ENCODE measurements around the gene ZSCAN2. TPM values are rescaled to one million over a fixed set of nuclear protein-coding genes. Genes with fewer than 3 reads are reported as not detected.

ZSCAN2 gene
- total and polyA plus RNA-seq, 2 of the 4 experiments (the other 2 are of a cell fraction) = 10.4 to 18.3 TPM

DNA sequence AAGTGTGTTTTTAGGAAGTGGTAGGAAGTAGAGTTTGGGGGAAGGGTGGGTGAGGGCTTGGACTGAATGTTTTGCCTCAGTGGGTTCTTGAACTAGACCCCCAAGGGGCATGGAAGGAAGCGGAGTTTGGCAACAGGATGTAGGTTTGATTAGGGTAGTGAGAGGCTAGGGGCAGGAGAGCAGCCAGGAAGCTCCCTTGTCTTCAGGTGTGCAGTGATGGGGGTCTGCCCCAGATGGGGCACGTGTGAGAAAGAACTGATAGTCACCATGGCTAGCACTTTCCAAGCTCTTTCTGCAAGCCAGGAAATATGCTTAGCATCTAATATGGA is 4.7 kb downstream of the ZSCAN2 start:
- H3K9me1 ChIP-seq (ENCODE audit: insufficient read depth, low read length) = no peaks in the 10 kb centered on the region; the same call in 1 of the 2 replicates
- no peak for DNase-seq
- no TSS peak for BruUV-seq (replicated peaks)
- H3K56ac ChIP-seq (ENCODE audit: extremely low read depth, insufficient read depth, low read length) = no peak overlapping the region
- H3K36me3 ChIP-seq (ENCODE audit: control insufficient read depth, insufficient read depth, low read length) = peaks cover 38% of the 10 kb centered on the region
- no peak overlapping the region for H2AK9ac ChIP-seq (replicated peaks; ENCODE audit: low read depth, low read length, poor library complexity)
- TF ChIP-seq, protein P1, sequence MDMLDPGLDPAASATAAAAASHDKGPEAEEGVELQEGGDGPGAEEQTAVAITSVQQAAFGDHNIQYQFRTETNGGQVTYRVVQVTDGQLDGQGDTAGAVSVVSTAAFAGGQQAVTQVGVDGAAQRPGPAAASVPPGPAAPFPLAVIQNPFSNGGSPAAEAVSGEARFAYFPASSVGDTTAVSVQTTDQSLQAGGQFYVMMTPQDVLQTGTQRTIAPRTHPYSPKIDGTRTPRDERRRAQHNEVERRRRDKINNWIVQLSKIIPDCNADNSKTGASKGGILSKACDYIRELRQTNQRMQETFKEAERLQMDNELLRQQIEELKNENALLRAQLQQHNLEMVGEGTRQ (IDR thresholded peaks at IDR 0.05; ENCODE audit: low read depth, low read length) = no peak
- TF ChIP-seq RAD21 (IDR thresholded peaks at IDR 0.05; ENCODE audit: low read length) (no peak), BHLHE40 (IDR thresholded peaks at IDR 0.05; ENCODE audit: low read depth, low read length) (no peak), NFE2L2 (IDR thresholded peaks at IDR 0.05; ENCODE audit: low read depth, low read length) (no peak), MAZ (IDR thresholded peaks at IDR 0.05; ENCODE audit: borderline replicate concordance, low read depth, low read length) (no peak), RFX5 (IDR thresholded peaks at IDR 0.05; ENCODE audit: low read depth, low read length) (no peak), MAFK (IDR thresholded peaks at IDR 0.05; ENCODE audit: low read depth, low read length) (no peak), RCOR1 (IDR thresholded peaks at IDR 0.05; ENCODE audit: insufficient replicate concordance, low read length) (no peak), CHD1 (IDR thresholded peaks at IDR 0.05; ENCODE audit: low read depth, low read length) (no peak), FOS (IDR thresholded peaks at IDR 0.05; ENCODE audit: low read depth, low read length) (no peak), POLR2A (IDR thresholded peaks at IDR 0.05; ENCODE audit: low read depth, low read length) (no peak), MXI1 (IDR thresholded peaks at IDR 0.05; ENCODE audit: borderline replicate concordance, low read depth, low read length) (no peak), CEBPB (IDR thresholded peaks at IDR 0.05; ENCODE audit: low read depth, low read length) (no peak), SMC3 (IDR thresholded peaks at IDR 0.05; ENCODE audit: low read depth, low read length) (no peak)
- TF ChIP-seq, protein P2, sequence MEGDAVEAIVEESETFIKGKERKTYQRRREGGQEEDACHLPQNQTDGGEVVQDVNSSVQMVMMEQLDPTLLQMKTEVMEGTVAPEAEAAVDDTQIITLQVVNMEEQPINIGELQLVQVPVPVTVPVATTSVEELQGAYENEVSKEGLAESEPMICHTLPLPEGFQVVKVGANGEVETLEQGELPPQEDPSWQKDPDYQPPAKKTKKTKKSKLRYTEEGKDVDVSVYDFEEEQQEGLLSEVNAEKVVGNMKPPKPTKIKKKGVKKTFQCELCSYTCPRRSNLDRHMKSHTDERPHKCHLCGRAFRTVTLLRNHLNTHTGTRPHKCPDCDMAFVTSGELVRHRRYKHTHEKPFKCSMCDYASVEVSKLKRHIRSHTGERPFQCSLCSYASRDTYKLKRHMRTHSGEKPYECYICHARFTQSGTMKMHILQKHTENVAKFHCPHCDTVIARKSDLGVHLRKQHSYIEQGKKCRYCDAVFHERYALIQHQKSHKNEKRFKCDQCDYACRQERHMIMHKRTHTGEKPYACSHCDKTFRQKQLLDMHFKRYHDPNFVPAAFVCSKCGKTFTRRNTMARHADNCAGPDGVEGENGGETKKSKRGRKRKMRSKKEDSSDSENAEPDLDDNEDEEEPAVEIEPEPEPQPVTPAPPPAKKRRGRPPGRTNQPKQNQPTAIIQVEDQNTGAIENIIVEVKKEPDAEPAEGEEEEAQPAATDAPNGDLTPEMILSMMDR (conservative IDR thresholded peaks at IDR 0.05; ENCODE audit: low read depth, low read length) = no peak
- TF ChIP-seq, protein P3, sequence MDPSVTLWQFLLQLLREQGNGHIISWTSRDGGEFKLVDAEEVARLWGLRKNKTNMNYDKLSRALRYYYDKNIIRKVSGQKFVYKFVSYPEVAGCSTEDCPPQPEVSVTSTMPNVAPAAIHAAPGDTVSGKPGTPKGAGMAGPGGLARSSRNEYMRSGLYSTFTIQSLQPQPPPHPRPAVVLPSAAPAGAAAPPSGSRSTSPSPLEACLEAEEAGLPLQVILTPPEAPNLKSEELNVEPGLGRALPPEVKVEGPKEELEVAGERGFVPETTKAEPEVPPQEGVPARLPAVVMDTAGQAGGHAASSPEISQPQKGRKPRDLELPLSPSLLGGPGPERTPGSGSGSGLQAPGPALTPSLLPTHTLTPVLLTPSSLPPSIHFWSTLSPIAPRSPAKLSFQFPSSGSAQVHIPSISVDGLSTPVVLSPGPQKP (IDR thresholded peaks at IDR 0.05; ENCODE audit: borderline replicate concordance, low read depth, low read length) = no peak
- no peak overlapping the region for H3K27ac ChIP-seq (ENCODE audit: insufficient read depth, low read length)
- H3K27me3 ChIP-seq (ENCODE audit: control insufficient read depth, insufficient read depth, low read length) = no peaks in the 10 kb centered on the region
- H3K23ac ChIP-seq (ENCODE audit: low read depth, low read length) = no peak overlapping the region
- no peak overlapping the region for H2AK5ac ChIP-seq (ENCODE audit: low read depth, low read length)
- dilution Hi-C loops (cut with HindIII; ENCODE audit: low sequenced_read_pairs, unreplicated experiment) (no loop called here), in situ Hi-C loops (cut with MboI; ENCODE audit: low sequenced_read_pairs) (no loop called here), intact Hi-C loops (cut with micrococcal nuclease) (no loop called here)
- H2AFZ ChIP-seq (replicated peaks; ENCODE audit: low read length, poor library complexity) = no peak overlapping the region
- no peaks in the 10 kb centered on the region for H3K9me3 ChIP-seq (ENCODE audit: control insufficient read depth, insufficient read depth, low read length)
- no peak overlapping the region for H3K18ac ChIP-seq (ENCODE audit: low read depth, low read length)
- WGBS, 2 experiments (ENCODE audit: extremely low coverage in 2 of 2, insufficient read length in 1 of 2) = no CpG with 5 or more reads among the region's 2 CpGs
- H2BK5ac ChIP-seq (ENCODE audit: low read depth, low read length, poor library complexity, severe bottlenecking) = no peak overlapping the region
- H4K91ac ChIP-seq (ENCODE audit: insufficient read depth, low read depth, low read length) = no peak overlapping the region
- no peak overlapping the region for H3K14ac ChIP-seq (replicated peaks; ENCODE audit: low read depth, low read length)
- no peak for ATAC-seq (ENCODE audit: low read depth)
- POLR2A ChIA-PET (ENCODE audit: unreplicated experiment) = no interaction called here
- H3K4ac ChIP-seq (ENCODE audit: low read depth, low read length) = no peak overlapping the region
- no peak overlapping the region for H2BK20ac ChIP-seq (ENCODE audit: low read depth, low read length)
- no peak overlapping the region for H3K4me2 ChIP-seq (ENCODE audit: low read depth, low read length)
- H2BK120ac ChIP-seq (ENCODE audit: low read depth, low read length) = no peak overlapping the region
- no peak overlapping the region for H3K4me3 ChIP-seq (ENCODE audit: insufficient read depth, low read depth, low read length)
- H3K4me1 ChIP-seq (ENCODE audit: control insufficient read depth, insufficient read depth, low read length) = peaks cover 4% of the 10 kb centered on the region
- no peak overlapping the region for H4K8ac ChIP-seq (ENCODE audit: low read depth in 2 of 2, low read length in 2 of 2)
- H2BK15ac ChIP-seq (ENCODE audit: low read depth, low read length) = no peak overlapping the region
- peaks cover 33 to 59% of the 10 kb centered on the region in 2 experiments for H3K79me1 ChIP-seq (ENCODE audit: low read depth in 1 of 2, low read length in 2 of 2)
- H4K5ac ChIP-seq (ENCODE audit: low read depth, low read length) = no peak overlapping the region
- H4K20me1 ChIP-seq (ENCODE audit: insufficient read depth, low read length) = peaks cover 12% of the 10 kb centered on the region; the same call in 1 of the 2 replicates
- CTCF ChIA-PET = interaction anchor here (0.6 kb wide), 1 partner anchor 417 kb away, joined by 3 read pairs; no protein-coding TSS in a partner anchor
- H3K9ac ChIP-seq (ENCODE audit: low read depth, low read length) = no peak overlapping the region

Data from IMR-90 (cell line).